GM12891 (cell line): ENCODE data around the gene SORCS2.

Experiments used
- PAX5 ChIP-seq: IDR thresholded peaks from 2 replicates; pipeline ENCODE4 v1.6.1; 2011; ENCODE audit warnings: low read length, moderate library complexity, mild to moderate bottlenecking; ENCODE audit not compliant: insufficient read depth, severe bottlenecking
- POLR2A ChIP-seq: IDR thresholded peaks from 2 replicates; pipeline ENCODE4 v1.6.1; 2011; ENCODE audit warnings: low read depth, low read length, control low read depth
- POLR2AphosphoS5 ChIP-seq: IDR thresholded peaks from 2 replicates; pipeline ENCODE4 v1.6.1; 2011; ENCODE audit warnings: low read depth, low read length, control low read depth
- SPI1 ChIP-seq: IDR thresholded peaks from 2 replicates; pipeline ENCODE4 v1.6.1; 2011; ENCODE audit warnings: low read depth, low read length, control low read depth
- TAF1 ChIP-seq: IDR thresholded peaks from 2 replicates; pipeline ENCODE4 v1.6.1; 2011; ENCODE audit warnings: low read depth, low read length, control low read depth

DNA sequence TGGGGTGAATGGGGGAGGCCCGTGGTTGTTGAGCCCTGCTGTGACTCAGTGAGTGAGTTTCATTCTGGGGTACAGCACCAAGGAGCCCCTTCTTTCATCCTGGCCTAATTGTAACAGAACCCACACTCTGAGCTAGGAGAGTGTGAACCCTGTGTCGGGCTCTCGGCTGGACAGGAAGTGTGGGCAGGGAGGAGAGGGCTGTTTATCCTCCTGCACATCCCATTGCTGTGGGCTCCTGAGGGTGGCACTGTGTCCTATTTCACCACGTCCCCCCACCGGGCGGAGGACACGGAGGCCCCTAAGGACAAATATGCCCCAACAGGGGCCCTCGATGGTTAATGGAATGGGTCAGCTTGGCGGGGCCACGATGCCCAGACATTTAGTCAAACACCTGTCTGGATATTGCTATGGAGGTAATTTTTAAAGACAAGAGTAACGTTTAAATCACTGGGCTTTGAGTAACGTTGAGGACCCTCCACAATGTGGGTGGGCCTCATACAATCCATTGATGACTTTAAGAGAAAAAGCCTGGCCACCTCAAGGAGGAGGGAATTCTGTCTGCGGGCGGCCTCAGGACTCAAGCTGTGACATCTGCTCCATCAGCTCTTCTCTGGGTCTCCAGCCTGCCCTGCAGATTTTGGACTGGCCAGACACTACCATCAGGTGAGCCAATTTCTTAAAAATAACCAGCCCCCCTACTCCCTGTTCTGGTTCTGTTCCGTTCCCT is 46.1 kb upstream of the SORCS2 start:
- TF ChIP-seq TAF1 (no peak), POLR2A (no peak), POLR2AphosphoS5 (no peak), SPI1 (no peak), PAX5 (no peak)
